Endothelial cell of umbilical vein (primary cell): ENCODE data around the gene SUPT3H. TPM values are rescaled to one million over a fixed set of nuclear protein-coding genes. Genes with fewer than 3 reads are reported as not detected.

Source experiments
- BruUV-seq: library from RNA; stranded (reverse); fragments of 400-500 nt; replicated peaks from 2 replicates; lab custom pipeline; 2021; lab: Mats Ljungman, UMichigan
- CTCF ChIA-PET: fragments of 300-600, 350-600 bp; sonication (Branson Sonifier 250); formaldehyde crosslinking; loops from one replicate; lab custom pipeline; 2021; ENCODE audit warnings: antibody characterized with exemption, inconsistent platforms; lab: Charles Lee
- POLR2A ChIA-PET: fragments of 300-600, 350-600 bp; sonication (Branson Sonifier 250); formaldehyde crosslinking; loops from one replicate; lab custom pipeline; 2021; ENCODE audit warnings: antibody characterized with exemption, inconsistent platforms; lab: Charles Lee
- DNase-seq: peaks from one replicate; pipeline ENCODE4 v3.0.0-alpha.2; 2011; ENCODE audit warnings: low read depth, low spot score
- FAIRE-seq: peaks from 2 replicates; lab custom pipeline; 2011; peaks lifted over from hg19 to GRCh38; lab: Jason Lieb, UNC
- H2AFZ ChIP-seq: 2 replicates; pipeline ENCODE4 v1.6.0; 2012; ENCODE audit warnings: low read depth, low read length, control low read depth, inconsistent platforms
- H3K27ac ChIP-seq: 2 replicates; pipeline ENCODE4 v1.5.1; 2011; ENCODE audit warnings: low read depth, mild to moderate bottlenecking, control low read depth, low read length, moderate library complexity; ENCODE audit not compliant: insufficient read depth
- H3K27me3 ChIP-seq, 2 experiments: 2 replicates each; pipeline versions ENCODE4 v1.6.0 to v1.6.1; 2011; ENCODE audit warnings: low read length in 2 of 2, mixed read lengths in 1 of 2; ENCODE audit not compliant: control insufficient read depth in 2 of 2, insufficient read depth in 2 of 2
- H3K36me3 ChIP-seq, 2 experiments: 2 replicates in 1 of 2; 3 replicates in 1 of 2; pipeline ENCODE4 v1.5.1; 2011; ENCODE audit warnings: low read length in 2 of 2, mild to moderate bottlenecking in 1 of 2, moderate library complexity in 1 of 2; ENCODE audit not compliant: control insufficient read depth in 2 of 2, insufficient read depth in 2 of 2; ENCODE audit errors: extremely low read depth in 1 of 2
- H3K4me1 ChIP-seq: 3 replicates; pipeline ENCODE4 v1.5.1; 2011; ENCODE audit warnings: mild to moderate bottlenecking, low read length; ENCODE audit not compliant: control insufficient read depth, insufficient read depth; ENCODE audit errors: extremely low read depth
- H3K4me2 ChIP-seq: 2 replicates; pipeline ENCODE4 v1.6.1; 2011; ENCODE audit warnings: low read length, control low read depth, mixed read lengths; ENCODE audit not compliant: insufficient read depth
- H3K4me3 ChIP-seq, 3 experiments: fragments of 200-600 bp in 1 of 3; sonication (generic), shearing (Covaris generic) in 1 of 3; replicated peaks in 1 of 3; 2 replicates each; pipeline ENCODE4 v1.5.1; 2011 to 2016; ENCODE audit warnings: control low read depth in 3 of 3, low read length in 3 of 3, mild to moderate bottlenecking in 2 of 3, inconsistent platforms in 1 of 3, low read depth in 1 of 3, moderate library complexity in 1 of 3; ENCODE audit not compliant: insufficient read depth in 1 of 3
- H3K79me2 ChIP-seq: 2 replicates; pipeline ENCODE4 v1.6.0; 2012; ENCODE audit warnings: low read length, inconsistent platforms; ENCODE audit not compliant: control insufficient read depth, insufficient read depth
- H3K9ac ChIP-seq: replicated peaks from 2 replicates; pipeline ENCODE3; 2011; ENCODE audit warnings: low read length, control low read depth; ENCODE audit not compliant: insufficient read depth; ENCODE audit errors: extremely low read depth
- H3K9me1 ChIP-seq: replicated peaks from 3 replicates; pipeline ENCODE4 v1.6.0; 2011; ENCODE audit warnings: mild to moderate bottlenecking, low read length; ENCODE audit not compliant: control insufficient read depth, insufficient read depth; ENCODE audit errors: extremely low read depth
- H3K9me3 ChIP-seq: replicated peaks from 2 replicates; pipeline ENCODE4 v1.5.1; 2012; ENCODE audit warnings: low read length, inconsistent platforms; ENCODE audit not compliant: control insufficient read depth, insufficient read depth
- H4K20me1 ChIP-seq: replicated peaks from 2 replicates; pipeline ENCODE3; 2011; ENCODE audit warnings: mild to moderate bottlenecking, low read length; ENCODE audit not compliant: control insufficient read depth, insufficient read depth; ENCODE audit errors: extremely low read depth
- EZH2 ChIP-seq: IDR thresholded peaks from 2 replicates; pipeline ENCODE4 v1.6.1; 2012; ENCODE audit warnings: borderline replicate concordance, low read depth, mild to moderate bottlenecking, moderate library complexity, low read length, inconsistent platforms; ENCODE audit not compliant: severe bottlenecking
- FOS ChIP-seq: IDR thresholded peaks from 2 replicates; pipeline ENCODE4 v1.6.1; 2011; ENCODE audit warnings: mild to moderate bottlenecking, low read length, moderate library complexity, borderline replicate concordance; ENCODE audit not compliant: insufficient read depth
- GATA2 ChIP-seq: IDR thresholded peaks from 2 replicates; pipeline ENCODE4 v1.7.0; 2011; ENCODE audit warnings: low read depth, mild to moderate bottlenecking, moderate library complexity, mixed read lengths, low read length; ENCODE audit not compliant: insufficient read length, insufficient read depth
- JUN ChIP-seq: IDR thresholded peaks from 2 replicates; pipeline ENCODE4 v1.6.1; 2011; ENCODE audit warnings: borderline replicate concordance, low read depth; ENCODE audit not compliant: insufficient read length, insufficient read depth
- MAX ChIP-seq: IDR thresholded peaks from 2 replicates; pipeline ENCODE4 v1.6.1; 2011; ENCODE audit not compliant: insufficient read depth, insufficient read length
- MYC ChIP-seq: IDR thresholded peaks from one replicate; pipeline ENCODE4 v1.6.1; 2011; ENCODE audit warnings: mild to moderate bottlenecking, low read depth, low read length
- POLR2A ChIP-seq: IDR thresholded peaks from 2 replicates; pipeline ENCODE4 v1.6.1; 2012; ENCODE audit warnings: low read depth, mild to moderate bottlenecking, control low read depth, low read length
- POLR2AphosphoS5 ChIP-seq: IDR thresholded peaks from 2 replicates; pipeline ENCODE4 v1.6.1; 2012; ENCODE audit warnings: low read depth, mild to moderate bottlenecking, control low read depth, low read length, moderate library complexity; ENCODE audit not compliant: insufficient read depth
- dilution Hi-C: fragments of 300-500 bp; cut with MboI; formaldehyde crosslinking; loops from one replicate; pipeline ENCODE4 v1.15.0; 2019; ENCODE audit warnings: low sequenced_read_pairs; ENCODE audit not compliant: extremely low pct_ligation_motif_present
- intact Hi-C: fragments of 100-400 bp; cut with micrococcal nuclease; formaldehyde crosslinking; loops from one replicate; pipeline ENCODE4 v1.10.0; 2022
- polyA plus RNA-seq, 4 experiments: library from polyadenylated mRNA; depleted of rRNA in 3 of 4; stranded (reverse) in 3 of 4; unstranded in 1 of 4; fragments of >200 nt; gene quantifications; 2 replicates each; pipeline versions ENCODE4 v1.2.1 to v1.2.3, GENCODE V29; 2011 to 2012; ENCODE audit warnings: missing spikeins in 1 of 4
- total RNA-seq: library from RNA; stranded (reverse); gene quantifications from 2 replicates; pipeline ENCODE4 v1.2.3, GENCODE V29; 2021
- TF ChIP-seq, protein P1 (sequence below), 2 donors: IDR thresholded peaks; 1 replicate in 1 of 2; 2 replicates in 1 of 2; pipeline ENCODE4 v1.5.1; 2011; ENCODE audit warnings: low read length in 2 of 2, mild to moderate bottlenecking in 2 of 2, moderate library complexity in 2 of 2, control low read depth in 1 of 2, inconsistent platforms in 1 of 2, low read depth in 1 of 2; ENCODE audit not compliant: insufficient read depth in 1 of 2; ENCODE audit errors: extremely low read depth in 1 of 2

Gene SUPT3H
- total and polyA plus RNA-seq, 2 donors (not counting 3 experiments of a cell fraction or from before 2014, with no cell fraction given): 8.3 to 9.8 TPM

GRCh38 chr6:45417436-45417835, 39.7 kb upstream of the SUPT3H start:
- BruUV-seq: no TSS peak
- dilution Hi-C loops: no loop called here
- Histone ChIP-seq H3K27me3 (peaks cover 57 to 83% of the 10 kb centered on the region in 2 experiments), H3K36me3 (no peaks in the 10 kb centered on the region), H3K9me1 (no peaks in the 10 kb centered on the region), H3K4me3 (no peak overlapping the region), H3K79me2 (no peaks in the 10 kb centered on the region), H3K9ac (no peak overlapping the region), H3K4me2 (no peak overlapping the region), H3K4me1 (peaks cover 9% of the 10 kb centered on the region), H4K20me1 (no peaks in the 10 kb centered on the region), H3K9me3 (no peaks in the 10 kb centered on the region), H3K27ac (no peak overlapping the region), H2AFZ (no peak overlapping the region)
- CTCF ChIA-PET: interaction anchor here (1.1 to 4.9 kb wide), 3 partner anchors 297 to 763 kb away, joined by 3 to 38 read pairs (median 7); no protein-coding TSS in a partner anchor
- DNase-seq: no peak
- POLR2A ChIA-PET: no interaction called here
- no peak for FAIRE-seq
- TF ChIP-seq, protein P1, sequence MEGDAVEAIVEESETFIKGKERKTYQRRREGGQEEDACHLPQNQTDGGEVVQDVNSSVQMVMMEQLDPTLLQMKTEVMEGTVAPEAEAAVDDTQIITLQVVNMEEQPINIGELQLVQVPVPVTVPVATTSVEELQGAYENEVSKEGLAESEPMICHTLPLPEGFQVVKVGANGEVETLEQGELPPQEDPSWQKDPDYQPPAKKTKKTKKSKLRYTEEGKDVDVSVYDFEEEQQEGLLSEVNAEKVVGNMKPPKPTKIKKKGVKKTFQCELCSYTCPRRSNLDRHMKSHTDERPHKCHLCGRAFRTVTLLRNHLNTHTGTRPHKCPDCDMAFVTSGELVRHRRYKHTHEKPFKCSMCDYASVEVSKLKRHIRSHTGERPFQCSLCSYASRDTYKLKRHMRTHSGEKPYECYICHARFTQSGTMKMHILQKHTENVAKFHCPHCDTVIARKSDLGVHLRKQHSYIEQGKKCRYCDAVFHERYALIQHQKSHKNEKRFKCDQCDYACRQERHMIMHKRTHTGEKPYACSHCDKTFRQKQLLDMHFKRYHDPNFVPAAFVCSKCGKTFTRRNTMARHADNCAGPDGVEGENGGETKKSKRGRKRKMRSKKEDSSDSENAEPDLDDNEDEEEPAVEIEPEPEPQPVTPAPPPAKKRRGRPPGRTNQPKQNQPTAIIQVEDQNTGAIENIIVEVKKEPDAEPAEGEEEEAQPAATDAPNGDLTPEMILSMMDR (IDR thresholded peaks at IDR 0.05; ENCODE audit: extremely low read depth in 1 of 2, insufficient read depth in 1 of 2, low read depth in 1 of 2, low read length in 2 of 2): no peak
- no peak for TF ChIP-seq FOS
- no peak for TF ChIP-seq EZH2
- no peak for TF ChIP-seq MYC
- TF ChIP-seq GATA2: no peak
- TF ChIP-seq MAX: no peak
- no peak for TF ChIP-seq JUN
- no peak for TF ChIP-seq POLR2A
- no peak for TF ChIP-seq POLR2AphosphoS5
- intact Hi-C loops: loop anchor here (5.0 kb wide), 1 partner anchor 940 kb away; no protein-coding TSS in a partner anchor
